ENCODE data around the gene DYNLL1.

DNA sequence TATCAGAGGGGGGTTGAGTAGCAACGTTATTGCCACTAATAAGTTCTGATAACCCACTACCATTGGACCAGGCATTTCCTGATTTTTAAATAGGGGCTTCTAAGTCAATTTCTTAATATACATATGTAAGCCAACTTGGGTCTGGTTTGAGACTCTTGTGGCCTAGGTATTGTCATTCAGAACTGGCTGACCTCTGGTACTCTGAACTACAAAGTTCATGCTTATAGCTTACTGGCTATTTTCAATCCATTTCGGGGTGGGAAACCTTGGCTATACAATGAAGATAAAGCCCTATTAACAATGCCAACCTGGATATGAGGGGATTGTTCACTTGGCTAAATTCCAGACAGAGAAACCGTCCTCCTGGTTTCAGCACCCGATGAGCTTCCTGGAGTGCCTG, 8.7 kb downstream of the DYNLL1 start:
- TF ChIP-seq, protein P1, sequence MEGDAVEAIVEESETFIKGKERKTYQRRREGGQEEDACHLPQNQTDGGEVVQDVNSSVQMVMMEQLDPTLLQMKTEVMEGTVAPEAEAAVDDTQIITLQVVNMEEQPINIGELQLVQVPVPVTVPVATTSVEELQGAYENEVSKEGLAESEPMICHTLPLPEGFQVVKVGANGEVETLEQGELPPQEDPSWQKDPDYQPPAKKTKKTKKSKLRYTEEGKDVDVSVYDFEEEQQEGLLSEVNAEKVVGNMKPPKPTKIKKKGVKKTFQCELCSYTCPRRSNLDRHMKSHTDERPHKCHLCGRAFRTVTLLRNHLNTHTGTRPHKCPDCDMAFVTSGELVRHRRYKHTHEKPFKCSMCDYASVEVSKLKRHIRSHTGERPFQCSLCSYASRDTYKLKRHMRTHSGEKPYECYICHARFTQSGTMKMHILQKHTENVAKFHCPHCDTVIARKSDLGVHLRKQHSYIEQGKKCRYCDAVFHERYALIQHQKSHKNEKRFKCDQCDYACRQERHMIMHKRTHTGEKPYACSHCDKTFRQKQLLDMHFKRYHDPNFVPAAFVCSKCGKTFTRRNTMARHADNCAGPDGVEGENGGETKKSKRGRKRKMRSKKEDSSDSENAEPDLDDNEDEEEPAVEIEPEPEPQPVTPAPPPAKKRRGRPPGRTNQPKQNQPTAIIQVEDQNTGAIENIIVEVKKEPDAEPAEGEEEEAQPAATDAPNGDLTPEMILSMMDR (conservative IDR thresholded peaks at IDR 0.05; ENCODE audit: low read depth, low read length): no peak
- TF ChIP-seq EZH2 (IDR thresholded peaks at IDR 0.05; ENCODE audit: borderline replicate concordance, low read depth, low read length, poor library complexity, severe bottlenecking): no peak
